ENCODE data around the gene PFDN5. TPM values are rescaled to one million over a fixed set of nuclear protein-coding genes. Genes with fewer than 3 reads are reported as not detected.

PFDN5 gene
- total RNA-seq, 1 donor from 2014 or later, result 444 TPM

DNA sequence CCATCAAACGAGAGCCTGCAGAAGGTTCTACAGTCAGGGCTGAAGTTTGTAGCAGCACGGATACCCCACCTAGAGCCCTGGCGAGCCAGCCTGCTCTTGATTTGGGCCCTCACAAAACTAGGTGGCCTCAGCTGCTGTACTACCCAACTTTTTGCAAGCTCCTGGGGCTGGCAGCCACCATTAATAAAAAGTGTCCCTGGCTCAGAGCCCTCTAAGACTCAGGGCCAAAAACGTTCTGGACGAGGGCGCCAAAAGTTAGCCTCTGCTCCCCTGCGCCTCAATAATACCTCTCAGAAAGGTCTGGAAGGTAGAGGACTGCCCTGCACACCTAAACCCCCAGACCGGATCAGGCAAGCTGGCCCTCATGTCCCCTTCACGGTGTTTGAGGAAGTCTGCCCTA is 8.9 kb upstream of the PFDN5 start:
- no peak overlapping the region for H3K27ac Mint-ChIP-seq (ENCODE audit: unreplicated experiment)
- H3K36me3 Mint-ChIP-seq (ENCODE audit: low read depth, unreplicated experiment), result peaks cover 5% of the 10 kb centered on the region
- peaks cover 9% of the 10 kb centered on the region for H3K4me1 Mint-ChIP-seq (ENCODE audit: unreplicated experiment)
- TF ChIP-seq CTCF (IDR thresholded peaks at IDR 0.05; ENCODE audit: unreplicated experiment), result no peak
- no peak for DNase-seq (ENCODE audit: low spot score)
- H3K27me3 Mint-ChIP-seq (ENCODE audit: unreplicated experiment), result peaks cover 5% of the 10 kb centered on the region
- H3K4me3 Mint-ChIP-seq (ENCODE audit: unreplicated experiment), result no peak overlapping the region
- no peaks in the 10 kb centered on the region for H3K9me3 Mint-ChIP-seq (ENCODE audit: unreplicated experiment)

GRCh38 chr12:53287741-53288216 is 7.6 kb upstream of the PFDN5 start:
- peaks cover 9% of the 10 kb centered on the region for H3K36me3 Mint-ChIP-seq (ENCODE audit: low read depth, unreplicated experiment)
- no peaks in the 10 kb centered on the region for H3K9me3 Mint-ChIP-seq (ENCODE audit: unreplicated experiment)
- H3K27me3 Mint-ChIP-seq (ENCODE audit: unreplicated experiment), result peaks cover 5% of the 10 kb centered on the region
- H3K27ac Mint-ChIP-seq (ENCODE audit: unreplicated experiment), result peak overlapping the region; percentile 13
- peaks cover 9% of the 10 kb centered on the region for H3K4me1 Mint-ChIP-seq (ENCODE audit: unreplicated experiment)
- TF ChIP-seq CTCF (IDR thresholded peaks at IDR 0.05; ENCODE audit: unreplicated experiment), result peak; percentile 57
- DNase-seq (ENCODE audit: low spot score), result peak; percentile 79
- peak overlapping the region; percentile 43 for H3K4me3 Mint-ChIP-seq (ENCODE audit: unreplicated experiment)

- Mint-ChIP-seq H3K27ac (ENCODE audit: unreplicated experiment) (peak overlapping the region; percentile 7), H3K4me3 (ENCODE audit: unreplicated experiment) (no peak overlapping the region), H3K4me1 (ENCODE audit: unreplicated experiment) (peaks cover 12% of the 10 kb centered on the region), H3K36me3 (ENCODE audit: low read depth, unreplicated experiment) (peaks cover 13% of the 10 kb centered on the region), H3K9me3 (ENCODE audit: unreplicated experiment) (no peaks in the 10 kb centered on the region), H3K27me3 (ENCODE audit: unreplicated experiment) (peaks cover 10% of the 10 kb centered on the region)
- TF ChIP-seq CTCF (IDR thresholded peaks at IDR 0.05; ENCODE audit: unreplicated experiment), result no peak
- DNase-seq (ENCODE audit: low spot score), result no peak
Measured at GRCh38 chr12:53288322-53288721, 7.0 kb upstream of the PFDN5 start.

- H3K27ac Mint-ChIP-seq (ENCODE audit: unreplicated experiment), result no peak overlapping the region
- no peaks in the 10 kb centered on the region for H3K9me3 Mint-ChIP-seq (ENCODE audit: unreplicated experiment)
- H3K36me3 Mint-ChIP-seq (ENCODE audit: low read depth, unreplicated experiment), result peaks cover 12% of the 10 kb centered on the region
- H3K4me1 Mint-ChIP-seq (ENCODE audit: unreplicated experiment), result peaks cover 14% of the 10 kb centered on the region
- no peak for DNase-seq (ENCODE audit: low spot score)
- H3K4me3 Mint-ChIP-seq (ENCODE audit: unreplicated experiment), result no peak overlapping the region
- TF ChIP-seq CTCF (IDR thresholded peaks at IDR 0.05; ENCODE audit: unreplicated experiment), result no peak
- peaks cover 12% of the 10 kb centered on the region for H3K27me3 Mint-ChIP-seq (ENCODE audit: unreplicated experiment)
Measured at GRCh38 chr12:53289891-53290290, 5.5 kb upstream of the PFDN5 start.

GRCh38 chr12:53290661-53291060 is 4.7 kb upstream of the PFDN5 start:
- DNase-seq (ENCODE audit: low spot score), result no peak
- Mint-ChIP-seq H3K27me3 (ENCODE audit: unreplicated experiment) (peaks cover 16% of the 10 kb centered on the region), H3K27ac (ENCODE audit: unreplicated experiment) (no peak overlapping the region), H3K36me3 (ENCODE audit: low read depth, unreplicated experiment) (peaks cover 12% of the 10 kb centered on the region), H3K4me1 (ENCODE audit: unreplicated experiment) (peaks cover 21% of the 10 kb centered on the region), H3K9me3 (ENCODE audit: unreplicated experiment) (no peaks in the 10 kb centered on the region), H3K4me3 (ENCODE audit: unreplicated experiment) (no peak overlapping the region)
- no peak for TF ChIP-seq CTCF (IDR thresholded peaks at IDR 0.05; ENCODE audit: unreplicated experiment)

Data from endothelial cell (in vitro differentiated cells).